K562 (cell line): ENCODE measurements around the gene PPFIBP2. TPM values are rescaled to one million over a fixed set of nuclear protein-coding genes. Genes with fewer than 3 reads are reported as not detected.

Experiments
- ATAC-seq: fragments of 200-7000 bp; cut with Tn5 transposase; 3 replicates; pipeline ENCODE4 v1.9.1; 2020; ENCODE audit warnings: moderate library complexity
- BruUV-seq: library from RNA; stranded (reverse); fragments of 400-500 nt; replicated peaks from 2 replicates; lab custom pipeline; 2021; lab: Mats Ljungman, UMichigan
- CTCF ChIA-PET: fragments of 300-600 bp; formaldehyde crosslinking; extraction: SDS; loops from one replicate; lab custom pipeline; 2021; ENCODE audit warnings: low intra/inter-chr PET ratio; lab: Yijun Ruan, JAX
- POLR2A ChIA-PET: fragments of 300-600, 350-650 bp; sonication (Branson Sonifier 250); formaldehyde crosslinking; extraction: SDS; loops from one replicate; lab custom pipeline; 2021; ENCODE audit warnings: antibody characterized with exemption, inconsistent platforms; lab: Yijun Ruan, JAX
- DNase-seq, 4 experiments: peaks; one replicate each; pipeline versions ENCODE4 v3.0.0 to v3.0.0-alpha.2; 2011 to 2018; ENCODE audit warnings: low spot score in 3 of 4, mixed read lengths in 3 of 4; ENCODE audit errors: extremely low read depth in 1 of 4
- FAIRE-seq: peaks from 2 replicates; lab custom pipeline; 2011; peaks lifted over from hg19 to GRCh38; lab: Jason Lieb, UNC
- H2AFZ ChIP-seq: 2 replicates; pipeline ENCODE4 v1.6.0; 2011; ENCODE audit warnings: low read depth, low read length, control low read depth, inconsistent platforms
- H3K27ac ChIP-seq: fragments of 200-600 bp; 3 replicates; pipeline ENCODE4 v1.8.0; 2011; ENCODE audit warnings: low read depth, mild to moderate bottlenecking, control low read depth, inconsistent platforms, low read length, moderate library complexity, mixed read lengths; ENCODE audit errors: extremely low read depth
- H3K27me3 ChIP-seq, 2 experiments: fragments of 300-600 bp in 1 of 2; 2 replicates in 1 of 2; 3 replicates in 1 of 2; pipeline versions ENCODE4 v1.6.0 to v1.8.0; 2011; ENCODE audit warnings: inconsistent platforms in 2 of 2, low read length in 2 of 2, mild to moderate bottlenecking in 1 of 2, mixed read lengths in 1 of 2, moderate library complexity in 1 of 2; ENCODE audit not compliant: control insufficient read depth in 2 of 2, insufficient read depth in 2 of 2
- H3K36me3 ChIP-seq: fragments of 300-600 bp; 3 replicates; pipeline ENCODE4 v1.8.0; 2011; ENCODE audit warnings: mild to moderate bottlenecking, low read length, inconsistent platforms; ENCODE audit not compliant: control insufficient read depth, insufficient read depth
- H3K4me1 ChIP-seq, 2 experiments: fragments of 200-600 bp in 1 of 2; replicated peaks in 1 of 2; 2 replicates in 1 of 2; 3 replicates in 1 of 2; pipeline versions ENCODE4 v1.5.1 to v1.8.0; 2011; ENCODE audit warnings: inconsistent platforms in 2 of 2, low read length in 2 of 2, mild to moderate bottlenecking in 1 of 2, mixed read lengths in 1 of 2, moderate library complexity in 1 of 2; ENCODE audit not compliant: control insufficient read depth in 2 of 2, insufficient read depth in 2 of 2
- H3K4me2 ChIP-seq: 2 replicates; pipeline ENCODE4 v1.6.1; 2011; ENCODE audit warnings: low read length, control low read depth, inconsistent platforms, mixed read lengths; ENCODE audit not compliant: insufficient read depth
- H3K4me3 ChIP-seq: fragments of 200-600 bp; sonication (generic), shearing (Covaris generic); 2 replicates; pipeline ENCODE4 v1.5.1; 2016; ENCODE audit warnings: control low read depth, inconsistent platforms
- H3K79me2 ChIP-seq: fragments of 200-600 bp; 3 replicates; pipeline ENCODE4 v1.8.0; 2011; ENCODE audit warnings: low read length, inconsistent platforms; ENCODE audit not compliant: control insufficient read depth, insufficient read depth
- H3K9ac ChIP-seq, 2 experiments: 2 replicates each; pipeline versions ENCODE4 v1.6.0 to v1.6.1; 2011; ENCODE audit warnings: low read depth in 2 of 2, low read length in 2 of 2, control low read depth in 1 of 2, inconsistent platforms in 1 of 2, mild to moderate bottlenecking in 1 of 2, mixed read lengths in 1 of 2; ENCODE audit not compliant: insufficient read depth in 1 of 2
- H3K9me1 ChIP-seq: one replicate; pipeline ENCODE4 v1.6.0; 2011; ENCODE audit warnings: inconsistent platforms, mild to moderate bottlenecking, low read length, moderate library complexity; ENCODE audit not compliant: control insufficient read depth, insufficient read depth
- H3K9me3 ChIP-seq: replicated peaks from 2 replicates; pipeline ENCODE4 v1.5.1; 2011; ENCODE audit warnings: low read depth, low read length, inconsistent platforms; ENCODE audit not compliant: control insufficient read depth, insufficient read depth
- H4K20me1 ChIP-seq: replicated peaks from 2 replicates; pipeline ENCODE4 v1.6.1; 2011; ENCODE audit warnings: low read length, inconsistent platforms, mixed read lengths; ENCODE audit not compliant: control insufficient read depth, insufficient read depth
- ARID1B ChIP-seq: fragments of 450-650 bp; IDR thresholded peaks from 2 replicates; pipeline ENCODE4 v1.6.1; 2016; ENCODE audit warnings: antibody characterized with exemption, mild to moderate bottlenecking, inconsistent platforms
- ATF2 ChIP-seq: sonication (generic); formaldehyde crosslinking; IDR thresholded peaks from 2 replicates; pipeline ENCODE4 v1.8.1; 2022; ENCODE audit warnings: missing genetic modification reagents
- BACH1 ChIP-seq: fragments of 200-800 bp; sonication (Bioruptor generic); IDR thresholded peaks from 2 replicates; pipeline ENCODE4 v1.6.1; 2016; ENCODE audit warnings: missing genetic modification characterization, missing compliant biosample characterization
- DIDO1 ChIP-seq: fragments of 450-650 bp; IDR thresholded peaks from 2 replicates; pipeline ENCODE4 v1.6.1; 2016; ENCODE audit warnings: low read depth, missing biosample characterization, missing genetic modification characterization
- HNRNPK ChIP-seq: fragments of 200-400 bp; formaldehyde crosslinking; IDR thresholded peaks from one replicate; pipeline ENCODE4 v1.6.1; 2018; ENCODE audit warnings: mild to moderate bottlenecking, low read depth, low read length; ENCODE audit not compliant: poor library complexity, severe bottlenecking
- MAZ ChIP-seq, 2 experiments: fragments of 450-650 bp in 1 of 2; sonication (generic) in 1 of 2; formaldehyde crosslinking; IDR thresholded peaks in 1 of 2; conservative IDR thresholded peaks in 1 of 2; 2 replicates each; pipeline versions ENCODE4 v1.4.0 to v1.5.0; 2020; ENCODE audit warnings: mild to moderate bottlenecking in 1 of 2, missing genetic modification reagents in 1 of 2
- NUFIP1 ChIP-seq: fragments of 450-650 bp; IDR thresholded peaks from 2 replicates; pipeline ENCODE4 v1.6.1; 2018; ENCODE audit not compliant: partially characterized antibody
- RFX7 ChIP-seq: fragments of 250-450 bp; sonication (Bioruptor Pico); IDR thresholded peaks from 2 replicates; pipeline ENCODE4 v1.5.1; 2021; ENCODE audit warnings: mild to moderate bottlenecking
- RUNX1 ChIP-seq: sonication (generic); IDR thresholded peaks from 2 replicates; pipeline ENCODE4 v1.6.1; 2016; ENCODE audit warnings: antibody characterized with exemption, low read depth
- SLC30A9 ChIP-seq: fragments of 250-450 bp; sonication (Bioruptor Pico); IDR thresholded peaks from 2 replicates; pipeline ENCODE4 v1.8.0; 2022; ENCODE audit warnings: mild to moderate bottlenecking, moderate library complexity
- UBTF ChIP-seq, 2 experiments: IDR thresholded peaks; 2 replicates each; pipeline ENCODE4 v1.6.1; 2012; ENCODE audit warnings: improper control_type of control experiment in 2 of 2, low read depth in 2 of 2, low read length in 2 of 2, borderline replicate concordance in 1 of 2
- ZBTB1 ChIP-seq: sonication (generic); formaldehyde crosslinking; IDR thresholded peaks from 2 replicates; pipeline ENCODE4 v1.8.1; 2023; ENCODE audit warnings: missing genetic modification reagents, low read depth, mild to moderate bottlenecking, borderline replicate concordance
- ZNF140 ChIP-seq: fragments of 250-450 bp; sonication (Bioruptor Pico); IDR thresholded peaks from 2 replicates; pipeline ENCODE4 v1.8.0; 2021; ENCODE audit warnings: moderate library complexity, mild to moderate bottlenecking, inconsistent platforms
- ZNF217 ChIP-seq: sonication (generic); formaldehyde crosslinking; IDR thresholded peaks from 2 replicates; pipeline ENCODE4 v1.8.0; 2022; ENCODE audit warnings: mild to moderate bottlenecking, missing genetic modification reagents
- ZNF24 ChIP-seq: fragments of 450-650 bp; IDR thresholded peaks from 2 replicates; pipeline ENCODE4 v1.6.1; 2016
- ZNF780A ChIP-seq: fragments of 250-450 bp; sonication (Bioruptor Pico); IDR thresholded peaks from 2 replicates; pipeline ENCODE4 v1.5.0; 2021; ENCODE audit warnings: mild to moderate bottlenecking
- ZZZ3 ChIP-seq: fragments of 450-650 bp; IDR thresholded peaks from 2 replicates; pipeline ENCODE4 v1.6.1; 2016; ENCODE audit warnings: antibody characterized with exemption, mild to moderate bottlenecking, moderate library complexity
- WGBS: fragments of 100-300 bp; shearing (Covaris generic); methylation state at CpG from one replicate; pipeline ENCODE4 v1.1.6; 2016; ENCODE audit warnings: low coverage, mixed read lengths; ENCODE audit not compliant: insufficient coverage; ENCODE audit errors: missing lambda C conversion rate; 5-methylcytosine and 5-hydroxymethylcytosine counted together
- in situ Hi-C: fragments of 300-500 bp; cut with MboI; formaldehyde crosslinking; loops from 4 replicates; pipeline ENCODE4 v1.15.0; 2018; ENCODE audit warnings: inconsistent platforms, mixed read lengths
- intact Hi-C: fragments of 100-400 bp; cut with micrococcal nuclease; formaldehyde crosslinking; loops from 2 replicates; pipeline ENCODE4 v1.14.2; 2022
- polyA plus RNA-seq, 8 experiments: library from polyadenylated mRNA; depleted of rRNA in 4 of 8; stranded (reverse) in 5 of 8; unstranded in 3 of 8; fragments of >200 nt; fragmentation: Nextera tagmentation in 2 of 8; fragmentation: Illumina TruSeq in 1 of 8; extraction: Ambion mirVana in 2 of 8; extraction: Trizol in 1 of 8; gene quantifications; 2 replicates each; pipeline versions ENCODE4 v1.2.1 to v1.2.3, GENCODE V29; 2011 to 2014; ENCODE audit warnings: inconsistent platforms in 1 of 8, missing spikeins in 1 of 8
- total RNA-seq, 7 experiments: library from RNA; depleted of rRNA in 6 of 7; stranded (reverse); fragments of >200 nt in 6 of 7; fragmentation: Illumina TruSeq in 2 of 7; extraction: Trizol in 2 of 7; gene quantifications; 2 replicates each; pipeline versions ENCODE4 v1.2.1 to v1.2.3, GENCODE V29; 2011 to 2021; ENCODE audit warnings: low replicate concordance in 1 of 7

The PPFIBP2 gene
- total and polyA plus RNA-seq, 9 of the 15 experiments (the other 6 are each of a cell fraction or from before 2014, with no cell fraction given) = 0.18 to 3.4 (median 1.2) TPM

DNA sequence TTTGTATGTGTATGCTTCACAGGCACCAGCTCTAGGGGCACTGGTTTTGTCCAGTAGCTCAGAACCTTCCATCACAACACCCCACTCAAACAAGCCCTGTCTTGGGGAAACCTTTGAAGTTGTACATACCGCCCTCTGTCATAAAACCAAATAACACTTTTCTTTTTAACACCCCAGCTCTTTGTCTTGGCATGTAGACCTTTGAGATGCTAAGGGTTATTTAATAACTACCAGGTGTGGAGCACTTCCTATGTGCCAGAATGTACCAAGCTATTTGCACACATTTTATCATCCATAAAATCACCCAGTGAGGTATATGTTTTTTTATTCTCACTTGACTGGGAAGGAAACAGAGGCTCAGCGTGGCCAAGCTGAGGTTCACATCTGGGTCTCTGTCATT lies 108.9 kb downstream of the PPFIBP2 start:
- in situ Hi-C loops = no loop called here
- Histone ChIP-seq H3K27me3 (peaks cover 0 to 4% of the 10 kb centered on the region in 2 experiments; a peak in 1 of 5 replicates), H3K9me3 (no peaks in the 10 kb centered on the region), H2AFZ (no peak overlapping the region), H4K20me1 (no peaks in the 10 kb centered on the region), H3K4me2 (no peak overlapping the region), H3K36me3 (no peaks in the 10 kb centered on the region), H3K27ac (no peak overlapping the region), H3K9ac (no peak overlapping the region), H3K4me1 (no peaks in the 10 kb centered on the region), H3K4me3 (no peak overlapping the region), H3K79me2 (no peaks in the 10 kb centered on the region), H3K9me1 (no peaks in the 10 kb centered on the region)
- BruUV-seq = no TSS peak
- ATAC-seq (no peak), FAIRE-seq (no peak), DNase-seq (no peak)
- intact Hi-C loops = no loop called here
- TF ChIP-seq ATF2 (CRISPR knock-in tag) (no peak), HNRNPK (no peak), SLC30A9 (CRISPR knock-in tag) (no peak), NUFIP1 (no peak), ZNF140 (CRISPR knock-in tag) (no peak), ZNF24 (no peak), RUNX1 (no peak), ZNF780A (CRISPR knock-in tag) (no peak), DIDO1 (no peak), RFX7 (no peak), ARID1B (no peak), UBTF (IDR thresholded peaks at IDR 0.05; ENCODE audit: borderline replicate concordance in 1 of 2, low read depth in 2 of 2, low read length in 2 of 2) (no peak), ZNF217 (CRISPR knock-in tag) (no peak), ZZZ3 (no peak), MAZ (CRISPR knock-in tag; conservative IDR thresholded peaks at IDR 0.05 in 1 of 2, IDR thresholded peaks at IDR 0.05 in 1 of 2) (no peak), ZBTB1 (no peak), BACH1 (no peak)
- ChIA-PET CTCF (no interaction called here), POLR2A (no interaction called here)
- WGBS = 6% methylated on average over 2 of the region's 2 CpGs
